NCI-H2171 treated with DMSO at 0.1 percent for 48 hours (cell line): ENCODE measurements around the gene NGB.

ENCODE experiments used
- DNase-seq: peaks from one replicate; lab custom pipeline; 2025; lab: John Stamatoyannopoulos, UW

NGB gene

GRCh38 chr14:77231721-77232120 is 39.3 kb downstream of the NGB start:
- no peak for DNase-seq

GRCh38 chr14:77230914-77231313 is 40.1 kb downstream of the NGB start:
- no peak for DNase-seq

- no peak for DNase-seq
Observed at GRCh38 chr14:77228056-77228455, 43.0 kb downstream of the NGB start.

- DNase-seq, result no peak
Observed at GRCh38 chr14:77225892-77226557, 45.0 kb downstream of the NGB start.

GRCh38 chr14:77225254-77225653 is 45.8 kb downstream of the NGB start:
- no peak for DNase-seq

- peak; percentile 73 for DNase-seq
Observed at GRCh38 chr14:77224212-77224611, 46.8 kb downstream of the NGB start.

- DNase-seq, result no peak
Observed at GRCh38 chr14:77222546-77223225, 48.3 kb downstream of the NGB start.

GRCh38 chr14:77221241-77221871 is 49.6 kb downstream of the NGB start:
- DNase-seq, result no peak

- DNase-seq, result no peak
Observed at GRCh38 chr14:77220246-77221017, 50.6 kb downstream of the NGB start.

- no peak for DNase-seq
Observed at GRCh38 chr14:77219591-77219990, 51.4 kb downstream of the NGB start.

GRCh38 chr14:77217551-77217950 is 53.5 kb downstream of the NGB start:
- no peak for DNase-seq
